OCI-LY3 (cell line): Measurements from ENCODE around the gene SLC26A11.

ENCODE experiments used
- H2AFZ ChIP-seq: fragments of 200-600, 300-600 bp; shearing (Covaris generic); 2 replicates; pipeline ENCODE4 v1.6.0; 2014; ENCODE audit warnings: antibody characterized with exemption, low read depth, low read length
- H3K27ac ChIP-seq: fragments of 200-600, 300-600 bp; sonication (generic); 2 replicates; pipeline ENCODE4 v1.5.1; 2014; ENCODE audit warnings: mild to moderate bottlenecking, low read length, moderate library complexity, mixed read lengths
- H3K27me3 ChIP-seq: fragments of 200-600, 300-600 bp; sonication (generic); 2 replicates; pipeline ENCODE4 v1.6.1; 2014; ENCODE audit warnings: low read depth, low read length, mixed read lengths
- H3K36me3 ChIP-seq: fragments of 200-600, 300-600 bp; sonication (generic); replicated peaks from 2 replicates; pipeline ENCODE3; 2014; ENCODE audit warnings: low read depth, low read length, mixed read lengths
- H3K4me1 ChIP-seq: fragments of 300-600, 200-600 bp; sonication (generic); 2 replicates; pipeline ENCODE4 v1.6.1; 2014; ENCODE audit warnings: low read length, mixed read lengths
- H3K4me2 ChIP-seq: fragments of 200-600, 300-600 bp; sonication (generic); 2 replicates; pipeline ENCODE4 v1.6.1; 2014; ENCODE audit warnings: low read length, mixed read lengths
- H3K4me3 ChIP-seq: fragments of 300-600, 200-600 bp; sonication (generic); 2 replicates; pipeline ENCODE4 v1.5.1; 2014; ENCODE audit warnings: antibody characterized with exemption, mild to moderate bottlenecking, low read length, moderate library complexity
- H3K79me2 ChIP-seq: fragments of 300-600, 200-600 bp; shearing (Covaris generic); 2 replicates; pipeline ENCODE4 v1.6.1; 2014; ENCODE audit warnings: mild to moderate bottlenecking, low read length, mixed read lengths
- H3K9ac ChIP-seq: fragments of 300-600, 200-600 bp; shearing (Covaris generic); 2 replicates; pipeline ENCODE4 v1.6.0; 2014; ENCODE audit warnings: mild to moderate bottlenecking, low read length, moderate library complexity
- H3K9me3 ChIP-seq: fragments of 200-600, 300-600 bp; shearing (Covaris generic); 2 replicates; pipeline ENCODE4 v1.6.1; 2014; ENCODE audit warnings: low read length, mixed read lengths; ENCODE audit not compliant: insufficient read depth
- H4K20me1 ChIP-seq: fragments of 200-600, 300-600 bp; sonication (generic); 2 replicates; pipeline ENCODE4 v1.6.1; 2016; ENCODE audit warnings: low read length, mixed read lengths; ENCODE audit not compliant: insufficient read depth
- EZH2phosphoT487 ChIP-seq: fragments of 200-600 bp; shearing (Covaris generic); IDR thresholded peaks from 2 replicates; pipeline ENCODE4 v1.6.1; 2018; ENCODE audit warnings: antibody characterized with exemption, mixed run types, low read depth
- TF ChIP-seq, protein P1 (sequence below): fragments of 200-600, 300-600 bp; sonication (generic); IDR thresholded peaks from 2 replicates; pipeline ENCODE4 v1.5.1; 2014; ENCODE audit warnings: antibody characterized with exemption, low read length, low read depth

SLC26A11 gene

DNA sequence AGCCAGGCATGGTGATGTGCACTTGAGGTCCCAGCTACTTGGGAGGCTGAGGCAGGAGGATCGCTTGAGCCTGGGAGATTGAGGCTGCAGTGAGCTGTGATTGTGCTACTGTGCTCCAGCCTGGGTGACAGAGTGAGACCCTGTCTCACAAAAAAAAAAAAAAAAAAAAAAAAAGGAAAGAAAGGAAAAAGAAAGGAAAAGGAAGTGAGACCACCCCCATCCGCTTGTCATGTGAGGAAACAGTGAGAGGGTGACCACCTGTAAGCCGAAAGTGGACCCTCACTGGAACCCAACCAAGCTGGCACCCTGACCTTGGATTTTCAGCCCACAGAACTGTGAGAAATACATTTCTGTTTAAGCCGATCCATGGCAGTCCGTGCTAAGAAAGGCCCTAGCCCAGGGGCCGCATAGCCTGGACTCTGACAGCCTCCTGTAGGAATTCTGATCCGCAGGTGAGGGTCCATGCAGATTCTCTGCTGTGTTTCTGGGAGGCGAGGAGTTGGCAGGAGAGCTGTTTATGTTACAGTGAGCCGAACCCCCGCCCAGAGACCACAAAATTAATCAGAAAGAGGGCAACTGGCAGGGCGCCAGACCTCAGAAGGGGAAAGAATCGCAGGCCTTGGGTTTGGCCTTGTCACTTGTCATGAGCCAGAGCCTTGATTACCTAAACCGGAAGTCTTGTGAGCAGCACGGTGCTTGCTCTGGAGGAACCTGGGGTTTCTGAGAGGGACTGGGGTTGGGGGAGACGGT lies 1.0 kb upstream of the SLC26A11 start:
- Histone ChIP-seq H3K9me3 (no peaks in the 10 kb centered on the region), H3K79me2 (peaks cover 17% of the 10 kb centered on the region), H3K9ac (peak overlapping the region; percentile 84), H3K4me2 (peak overlapping the region; percentile 86), H4K20me1 (peaks cover 18% of the 10 kb centered on the region), H3K36me3 (peaks cover 27% of the 10 kb centered on the region), H3K27ac (peak overlapping the region; percentile 69), H3K27me3 (no peaks in the 10 kb centered on the region), H2AFZ (no peak overlapping the region), H3K4me1 (peaks cover 7% of the 10 kb centered on the region; the same call in 1 of the 2 replicates), H3K4me3 (peak overlapping the region; percentile 85)
- TF ChIP-seq EZH2phosphoT487: no peak
- TF ChIP-seq, protein P1, sequence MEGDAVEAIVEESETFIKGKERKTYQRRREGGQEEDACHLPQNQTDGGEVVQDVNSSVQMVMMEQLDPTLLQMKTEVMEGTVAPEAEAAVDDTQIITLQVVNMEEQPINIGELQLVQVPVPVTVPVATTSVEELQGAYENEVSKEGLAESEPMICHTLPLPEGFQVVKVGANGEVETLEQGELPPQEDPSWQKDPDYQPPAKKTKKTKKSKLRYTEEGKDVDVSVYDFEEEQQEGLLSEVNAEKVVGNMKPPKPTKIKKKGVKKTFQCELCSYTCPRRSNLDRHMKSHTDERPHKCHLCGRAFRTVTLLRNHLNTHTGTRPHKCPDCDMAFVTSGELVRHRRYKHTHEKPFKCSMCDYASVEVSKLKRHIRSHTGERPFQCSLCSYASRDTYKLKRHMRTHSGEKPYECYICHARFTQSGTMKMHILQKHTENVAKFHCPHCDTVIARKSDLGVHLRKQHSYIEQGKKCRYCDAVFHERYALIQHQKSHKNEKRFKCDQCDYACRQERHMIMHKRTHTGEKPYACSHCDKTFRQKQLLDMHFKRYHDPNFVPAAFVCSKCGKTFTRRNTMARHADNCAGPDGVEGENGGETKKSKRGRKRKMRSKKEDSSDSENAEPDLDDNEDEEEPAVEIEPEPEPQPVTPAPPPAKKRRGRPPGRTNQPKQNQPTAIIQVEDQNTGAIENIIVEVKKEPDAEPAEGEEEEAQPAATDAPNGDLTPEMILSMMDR: no peak

DNA sequence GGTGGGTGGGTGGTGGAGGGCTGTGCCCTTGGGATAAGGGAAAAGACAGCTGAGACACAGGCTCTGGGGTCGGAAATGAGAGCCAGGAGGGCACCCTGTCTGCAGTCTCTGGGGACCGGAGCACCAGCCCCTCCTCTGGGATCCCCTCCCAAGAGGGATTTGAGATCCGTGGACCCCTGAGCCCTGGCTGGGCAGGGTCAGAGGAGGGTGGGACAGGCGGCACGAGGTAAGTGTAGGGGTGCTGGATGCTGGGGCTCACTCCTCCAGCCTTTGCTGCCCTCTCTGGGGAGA lies 519 bp upstream of the SLC26A11 start:
- Histone ChIP-seq H3K27ac (peak overlapping the region; percentile 69), H3K9ac (peak overlapping the region; percentile 84), H3K9me3 (no peaks in the 10 kb centered on the region), H2AFZ (no peak overlapping the region), H4K20me1 (peaks cover 18% of the 10 kb centered on the region), H3K4me1 (peaks cover 7% of the 10 kb centered on the region; the same call in 1 of the 2 replicates), H3K4me2 (peak overlapping the region; percentile 86), H3K27me3 (no peaks in the 10 kb centered on the region), H3K79me2 (peaks cover 17% of the 10 kb centered on the region), H3K36me3 (peaks cover 27% of the 10 kb centered on the region), H3K4me3 (peak overlapping the region; percentile 85)
- no peak for TF ChIP-seq EZH2phosphoT487
- TF ChIP-seq, protein P1: no peak

DNA sequence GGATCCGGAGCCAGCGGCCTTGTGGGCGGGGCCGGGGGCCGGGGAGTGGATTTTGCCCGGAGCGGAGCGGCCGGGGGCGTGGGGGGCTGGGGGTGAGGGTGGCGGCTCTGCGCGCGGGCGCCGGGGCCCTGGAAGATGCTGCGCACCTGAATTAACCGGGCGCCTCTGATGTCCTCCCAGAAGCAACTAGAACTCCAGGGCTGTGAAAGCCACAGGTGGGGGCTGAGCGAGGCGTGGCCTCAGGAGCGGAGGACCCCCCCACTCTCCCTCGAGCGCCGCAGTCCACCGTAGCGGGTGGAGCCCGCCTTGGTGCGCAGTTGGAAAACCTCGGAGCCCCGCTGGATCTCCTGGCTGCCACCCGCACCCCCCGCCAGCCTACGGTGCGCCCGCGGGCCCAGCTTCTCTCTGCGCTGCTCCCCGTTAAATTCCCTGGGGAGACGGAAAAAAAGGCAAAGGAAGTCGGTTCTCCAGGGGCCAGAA lies 549 bp downstream of the SLC26A11 start:
- Histone ChIP-seq H4K20me1 (peaks cover 18% of the 10 kb centered on the region), H3K36me3 (peaks cover 25% of the 10 kb centered on the region), H3K4me1 (peaks cover 7% of the 10 kb centered on the region; the same call in 1 of the 2 replicates), H2AFZ (no peak overlapping the region), H3K9ac (peak overlapping the region; percentile 84), H3K9me3 (no peaks in the 10 kb centered on the region), H3K79me2 (peaks cover 17% of the 10 kb centered on the region), H3K27ac (no peak overlapping the region), H3K27me3 (no peaks in the 10 kb centered on the region), H3K4me3 (peak overlapping the region; percentile 85), H3K4me2 (peak overlapping the region; percentile 86)
- TF ChIP-seq, protein P1: no peak
- TF ChIP-seq EZH2phosphoT487: no peak

DNA sequence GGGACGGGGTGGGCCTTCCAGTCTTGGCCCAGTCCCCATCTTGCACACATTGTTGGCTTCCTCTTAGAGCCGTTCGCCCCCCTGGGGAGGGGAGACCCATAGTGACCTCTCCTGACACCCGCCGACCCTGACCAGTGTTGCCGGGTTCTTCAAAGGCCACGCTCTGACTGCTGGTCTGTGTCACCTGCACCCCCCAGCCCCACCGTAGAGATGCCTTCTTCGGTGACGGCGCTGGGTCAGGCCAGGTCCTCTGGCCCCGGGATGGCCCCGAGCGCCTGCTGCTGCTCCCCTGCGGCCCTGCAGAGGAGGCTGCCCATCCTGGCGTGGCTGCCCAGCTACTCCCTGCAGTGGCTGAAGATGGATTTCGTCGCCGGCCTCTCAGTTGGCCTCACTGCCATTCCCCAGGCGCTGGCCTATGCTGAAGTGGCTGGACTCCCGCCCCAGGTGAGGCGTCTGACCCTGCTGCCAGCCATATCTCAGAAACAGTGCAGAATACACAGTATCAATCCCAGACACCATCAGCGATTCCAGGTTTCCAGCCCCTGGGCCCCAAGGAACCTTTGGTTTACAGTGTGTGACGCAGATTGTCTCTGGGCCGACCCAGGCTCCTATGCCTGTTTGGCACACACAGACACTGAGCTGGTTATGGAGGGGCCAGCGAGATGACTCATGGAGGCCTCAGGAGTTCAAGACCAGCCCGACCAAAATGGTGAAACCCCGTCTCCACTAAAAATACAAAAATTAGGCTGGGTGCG lies 1.3 kb downstream of the SLC26A11 start:
- Histone ChIP-seq H3K79me2 (peaks cover 17% of the 10 kb centered on the region), H3K27me3 (no peaks in the 10 kb centered on the region), H2AFZ (no peak overlapping the region), H3K4me1 (peaks cover 7% of the 10 kb centered on the region; the same call in 1 of the 2 replicates), H3K9ac (no peak overlapping the region), H3K9me3 (no peaks in the 10 kb centered on the region), H3K27ac (no peak overlapping the region), H3K36me3 (peaks cover 20% of the 10 kb centered on the region), H4K20me1 (peaks cover 18% of the 10 kb centered on the region), H3K4me2 (peak overlapping the region; percentile 86), H3K4me3 (peak overlapping the region; percentile 85)
- TF ChIP-seq EZH2phosphoT487: no peak
- TF ChIP-seq, protein P1: no peak
